NCI-H82 (cell line): ENCODE data around the gene POLR1G.
A peak's percentile ranks its signal among the peaks of the same experiment; 100 is the strongest.

Experiments used
- DNase-seq: peaks from one replicate; lab custom pipeline; 2025; lab: John Stamatoyannopoulos, UW

The POLR1G gene, protein sequence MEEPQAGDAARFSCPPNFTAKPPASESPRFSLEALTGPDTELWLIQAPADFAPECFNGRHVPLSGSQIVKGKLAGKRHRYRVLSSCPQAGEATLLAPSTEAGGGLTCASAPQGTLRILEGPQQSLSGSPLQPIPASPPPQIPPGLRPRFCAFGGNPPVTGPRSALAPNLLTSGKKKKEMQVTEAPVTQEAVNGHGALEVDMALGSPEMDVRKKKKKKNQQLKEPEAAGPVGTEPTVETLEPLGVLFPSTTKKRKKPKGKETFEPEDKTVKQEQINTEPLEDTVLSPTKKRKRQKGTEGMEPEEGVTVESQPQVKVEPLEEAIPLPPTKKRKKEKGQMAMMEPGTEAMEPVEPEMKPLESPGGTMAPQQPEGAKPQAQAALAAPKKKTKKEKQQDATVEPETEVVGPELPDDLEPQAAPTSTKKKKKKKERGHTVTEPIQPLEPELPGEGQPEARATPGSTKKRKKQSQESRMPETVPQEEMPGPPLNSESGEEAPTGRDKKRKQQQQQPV

GRCh38 chr19:45406226-45407090 lies at the start of gene POLR1G:
TSS of gene POLR1G (plus strand) at chr19:45406644. CDS start at chr19:45406697, 53 bp downstream.
- peak; percentile 96 for DNase-seq

DNA sequence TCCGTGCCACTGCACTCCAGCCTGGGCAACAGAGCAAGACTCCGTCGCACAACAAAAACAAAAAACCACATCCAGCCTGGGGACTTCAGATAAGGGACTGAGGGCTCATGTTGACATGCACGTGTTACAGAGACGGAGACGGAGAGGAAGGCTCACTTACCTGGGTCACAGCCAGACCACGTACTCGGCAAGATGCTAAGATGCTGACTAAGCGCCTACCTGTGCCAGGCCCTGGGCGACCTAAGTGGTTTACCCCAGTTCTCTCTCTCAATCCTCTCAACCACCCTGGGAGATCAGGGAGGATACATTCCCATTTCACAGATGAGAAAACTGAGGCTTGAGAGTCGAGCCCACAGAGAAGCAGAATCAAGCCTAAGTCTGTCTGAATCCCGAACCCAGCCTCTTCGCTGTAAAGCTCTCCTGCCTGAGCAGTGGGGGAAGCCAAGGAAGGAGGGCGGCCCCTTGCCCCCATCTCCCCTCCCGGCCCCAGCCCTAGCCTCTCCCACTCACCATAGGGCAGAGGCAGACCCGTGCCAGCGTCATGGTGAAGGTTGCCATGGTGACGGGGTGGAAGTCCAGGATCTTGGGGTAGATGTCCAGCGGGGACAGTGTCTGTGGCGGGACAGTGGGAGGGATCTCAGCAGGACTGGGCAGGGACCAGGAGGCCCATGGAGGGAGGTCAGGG lies 49.5 kb upstream of the POLR1G start:
- no peak for DNase-seq

DNA sequence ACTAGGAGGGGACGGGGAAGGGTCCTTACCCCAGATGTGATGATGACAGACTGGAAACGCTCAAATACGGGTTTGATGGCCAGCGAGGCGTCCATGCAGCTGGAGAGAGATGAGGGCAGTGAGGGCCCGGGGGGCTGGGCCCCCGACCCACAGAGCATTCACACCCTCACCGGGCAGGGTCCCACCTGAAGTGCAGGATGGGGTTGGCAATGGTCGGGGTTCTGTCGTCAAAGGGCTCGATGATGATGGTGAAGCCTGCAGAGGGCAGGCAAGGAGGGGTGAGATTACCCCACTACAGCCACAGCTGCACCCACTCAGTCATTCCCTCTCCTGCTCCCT lies 49.0 kb upstream of the POLR1G start:
- no peak for DNase-seq

DNA sequence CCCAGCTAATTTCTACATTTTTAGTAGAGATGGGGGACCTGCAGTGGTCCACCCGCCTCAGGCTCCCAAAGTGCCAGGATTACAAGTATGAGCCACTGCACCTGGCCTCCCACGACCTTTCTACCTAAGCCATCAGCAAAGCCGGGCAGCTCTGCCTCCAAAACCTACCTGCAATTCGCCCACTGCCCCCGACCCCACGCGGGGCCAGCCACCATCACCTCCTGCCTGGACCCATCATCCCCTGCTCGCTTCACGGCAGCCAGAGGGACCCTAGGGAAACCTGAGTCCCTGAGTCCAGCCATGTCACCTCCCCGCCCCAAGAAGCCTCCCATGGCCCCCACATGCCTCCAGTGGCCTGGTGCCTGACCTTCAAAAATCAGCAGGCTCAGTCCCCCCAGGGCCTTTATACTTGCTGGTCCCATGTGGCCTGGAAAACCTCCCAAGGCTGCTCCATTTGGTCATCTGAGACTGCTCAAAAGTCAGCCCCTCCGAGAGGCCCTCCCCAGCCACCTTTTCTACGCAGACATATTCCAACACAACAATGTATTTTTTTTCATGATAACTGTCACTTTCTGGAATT lies 48.1 kb upstream of the POLR1G start:
- DNase-seq = no peak

DNA sequence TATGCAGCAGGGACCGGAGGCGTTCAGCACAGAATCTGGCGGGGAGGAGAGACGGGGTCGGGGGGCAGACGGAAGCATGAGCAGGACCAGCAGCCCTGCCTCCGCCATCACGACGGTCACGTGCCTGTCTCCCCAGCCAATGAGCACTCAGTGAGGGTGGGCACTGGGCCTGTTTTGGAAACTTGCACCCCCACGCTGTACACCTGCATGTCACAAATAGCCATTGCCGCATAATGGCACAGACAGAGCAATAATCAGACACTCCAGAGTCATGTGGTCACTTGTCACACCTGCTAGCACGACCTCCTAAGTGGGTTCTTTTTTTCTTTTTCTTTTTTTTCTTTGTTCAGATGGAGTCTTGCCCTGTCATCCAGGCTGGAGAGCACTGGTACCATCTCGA lies 44.8 kb upstream of the POLR1G start:
- no peak for DNase-seq

GRCh38 chr19:45362291-45362690 lies 44.2 kb upstream of the POLR1G start:
- DNase-seq = no peak

DNA sequence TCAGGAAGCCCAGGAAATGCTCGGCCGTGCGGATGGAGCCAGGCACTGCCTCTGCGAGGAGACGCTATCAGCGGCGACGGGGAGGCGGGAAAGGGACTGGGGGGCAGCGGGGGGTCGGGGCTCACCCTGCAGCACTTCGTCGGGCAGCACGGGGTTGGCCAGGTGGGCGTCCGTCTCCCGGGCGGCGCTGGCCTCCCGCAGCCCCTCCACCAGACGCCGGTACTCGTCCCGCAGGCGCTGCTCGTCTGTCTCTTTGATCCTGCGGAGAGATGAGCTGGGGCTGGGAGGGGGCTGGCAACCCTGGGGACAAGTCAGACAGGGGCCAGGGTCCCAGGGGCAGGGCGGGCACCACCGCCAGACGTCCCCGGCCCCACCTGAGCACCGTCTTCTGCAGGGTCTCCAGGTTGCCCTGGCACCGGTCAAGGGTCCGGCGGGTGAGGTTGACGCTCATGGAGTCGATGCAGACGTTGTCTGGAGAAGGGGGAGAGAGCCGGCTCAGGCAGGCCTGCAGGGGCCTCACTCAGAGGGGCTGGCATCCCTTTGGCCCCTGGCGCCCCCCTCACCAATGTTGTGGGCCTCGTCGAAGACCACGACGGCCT lies 42.5 kb upstream of the POLR1G start:
- no peak for DNase-seq

- no peak for DNase-seq
Observed at GRCh38 chr19:45364696-45365095, 41.7 kb upstream of the POLR1G start.

DNA sequence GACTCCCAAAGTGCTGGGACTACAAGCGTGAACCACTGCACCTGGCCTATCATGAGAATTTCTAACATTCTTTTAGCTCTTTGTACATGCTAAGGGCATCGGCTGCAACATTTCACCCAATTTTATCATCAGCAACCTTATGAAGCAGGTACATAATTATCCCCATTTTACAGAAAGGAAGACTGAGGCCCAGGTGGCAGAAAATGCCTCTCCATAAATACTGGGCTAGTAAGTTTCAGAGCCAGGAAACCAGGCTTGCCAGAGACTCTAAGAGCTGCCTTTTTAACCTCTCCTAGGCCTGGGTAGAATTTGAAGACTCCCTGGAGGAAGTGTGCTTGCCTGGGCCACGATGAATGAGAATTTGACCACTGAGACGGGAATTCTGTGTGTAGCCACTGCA lies 38.3 kb upstream of the POLR1G start:
- DNase-seq = no peak

GRCh38 chr19:45368737-45369340 lies 37.6 kb upstream of the POLR1G start:
- DNase-seq = no peak

GRCh38 chr19:45370410-45371204 lies 35.8 kb upstream of the POLR1G start, which contains the start of gene ERCC2:
TSS of gene ERCC2 (minus strand) at chr19:45370573. CDS start at chr19:45370540, 33 bp downstream.
- peak; percentile 99 for DNase-seq

DNA sequence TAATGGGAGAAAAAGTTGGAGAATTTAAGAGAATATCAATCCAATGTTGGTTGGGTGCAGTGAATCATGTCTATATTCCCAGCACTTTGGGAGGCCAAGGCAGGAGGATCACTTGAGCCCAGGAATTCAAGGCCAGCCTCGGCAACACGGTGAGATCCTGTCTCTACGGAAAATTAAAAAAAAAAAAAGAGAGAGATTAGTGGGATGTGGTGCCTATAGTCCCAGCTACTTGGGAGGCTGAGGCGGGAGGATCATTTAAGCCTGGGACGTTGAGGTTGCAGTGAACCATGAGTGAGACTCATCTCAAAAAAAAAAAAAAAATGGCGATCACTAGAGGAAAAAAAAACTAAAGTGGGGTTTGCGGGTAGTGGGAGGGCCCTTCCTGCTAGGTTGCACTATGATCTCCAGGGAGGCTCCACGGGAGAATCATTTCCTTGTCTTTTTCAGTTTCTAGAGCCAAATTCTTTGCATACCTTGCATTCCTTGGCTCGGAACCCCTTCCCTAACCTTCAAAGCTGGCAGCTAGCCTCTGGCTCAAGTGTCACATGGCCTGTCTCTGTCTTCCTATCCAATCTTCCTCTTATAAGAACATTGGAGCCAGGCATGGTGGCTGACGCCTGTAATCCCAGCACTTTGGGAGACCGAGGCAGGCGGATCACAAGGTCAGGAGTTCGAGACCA lies 30.3 kb upstream of the POLR1G start:
- no peak for DNase-seq

DNA sequence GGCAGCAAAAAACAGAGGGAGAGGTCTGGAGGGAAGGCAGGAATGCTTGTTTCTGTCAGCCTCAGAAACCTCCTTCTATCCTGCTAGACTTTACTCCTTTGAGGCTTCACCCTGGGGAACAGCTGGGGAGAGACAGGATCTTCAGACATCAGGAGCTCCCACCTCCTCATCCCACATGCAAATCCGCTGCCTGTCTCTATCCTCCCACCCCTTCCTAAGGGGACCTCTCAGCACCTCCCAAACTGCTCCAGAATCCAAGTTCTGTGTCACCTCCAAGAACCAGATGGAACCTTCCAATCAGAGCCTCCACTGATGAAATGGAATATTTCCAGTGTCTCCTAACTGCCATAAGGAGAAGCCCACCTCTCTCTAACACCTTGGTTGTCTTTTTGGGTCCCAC lies 26.3 kb upstream of the POLR1G start:
- peak; percentile 32 for DNase-seq

- DNase-seq = no peak
Observed at GRCh38 chr19:45382426-45382825, 24.0 kb upstream of the POLR1G start.

- DNase-seq = no peak
Observed at GRCh38 chr19:45385392-45386221, 20.8 kb upstream of the POLR1G start.

GRCh38 chr19:45391346-45391745 lies 15.1 kb upstream of the POLR1G start:
- DNase-seq = peak; percentile 69

GRCh38 chr19:45391871-45392665 lies 14.4 kb upstream of the POLR1G start:
- DNase-seq = no peak
